OCI-M1 (cell line): ENCODE results near the gene SLC4A4.

ENCODE experiments used
- DNase-seq: peaks from one replicate; lab custom pipeline; 2025; lab: John Stamatoyannopoulos, UW

The SLC4A4 gene

GRCh38 chr4:71338846-71339593 is at the start of gene SLC4A4:
TSS of gene SLC4A4 (plus strand) at chr4:71339020.
- DNase-seq, result peak; percentile 48

- no peak for DNase-seq
Observed at GRCh38 chr4:71290074-71290473, 48.7 kb upstream of the SLC4A4 start.

- DNase-seq, result no peak
Observed at GRCh38 chr4:71290476-71290875, 48.3 kb upstream of the SLC4A4 start.

- no peak for DNase-seq
Observed at GRCh38 chr4:71292228-71292627, 46.6 kb upstream of the SLC4A4 start.

GRCh38 chr4:71293705-71294104 is 45.1 kb upstream of the SLC4A4 start:
- peak; percentile 7 for DNase-seq

- no peak for DNase-seq
Observed at GRCh38 chr4:71294301-71294700, 44.5 kb upstream of the SLC4A4 start.

GRCh38 chr4:71296945-71297344 is 41.9 kb upstream of the SLC4A4 start:
- no peak for DNase-seq

- no peak for DNase-seq
Observed at GRCh38 chr4:71300362-71300761, 38.5 kb upstream of the SLC4A4 start.

GRCh38 chr4:71300964-71301363 is 37.9 kb upstream of the SLC4A4 start:
- DNase-seq, result peak; percentile 9

GRCh38 chr4:71303287-71303686 is 35.5 kb upstream of the SLC4A4 start:
- no peak for DNase-seq

GRCh38 chr4:71303850-71304249 is 35.0 kb upstream of the SLC4A4 start:
- no peak for DNase-seq

- DNase-seq, result no peak
Observed at GRCh38 chr4:71304289-71304850, 34.5 kb upstream of the SLC4A4 start.

GRCh38 chr4:71307729-71308128 is 31.1 kb upstream of the SLC4A4 start:
- no peak for DNase-seq

- no peak for DNase-seq
Observed at GRCh38 chr4:71322425-71322824, 16.4 kb upstream of the SLC4A4 start.

- no peak for DNase-seq
Observed at GRCh38 chr4:71333368-71333767, 5.5 kb upstream of the SLC4A4 start.

- no peak for DNase-seq
Observed at GRCh38 chr4:71333960-71334359, 4.9 kb upstream of the SLC4A4 start.

GRCh38 chr4:71334465-71334882 is 4.3 kb upstream of the SLC4A4 start:
- no peak for DNase-seq

- no peak for DNase-seq
Observed at GRCh38 chr4:71343670-71344466, 5.0 kb downstream of the SLC4A4 start.

GRCh38 chr4:71346710-71347109 is 7.9 kb downstream of the SLC4A4 start:
- DNase-seq, result no peak

- no peak for DNase-seq
Observed at GRCh38 chr4:71348586-71348985, 9.8 kb downstream of the SLC4A4 start.

- DNase-seq, result peak; percentile 18
Observed at GRCh38 chr4:71355045-71355444, 16.2 kb downstream of the SLC4A4 start.

- DNase-seq, result no peak
Observed at GRCh38 chr4:71355971-71356370, 17.2 kb downstream of the SLC4A4 start.
